GM18951 (cell line): Measurements from ENCODE around the gene SCLY.

Source experiments
- POLR2A ChIP-seq: IDR thresholded peaks from 4 replicates; pipeline ENCODE4 v1.6.1; 2011; ENCODE audit warnings: mild to moderate bottlenecking; ENCODE audit not compliant: insufficient read length, insufficient read depth; ENCODE audit errors: extremely low read depth
- in situ Hi-C: fragments of 300-500 bp; cut with MboI; formaldehyde crosslinking; loops from one replicate; pipeline ENCODE4 v1.12.0; 2022; ENCODE audit warnings: low sequenced_read_pairs, mixed read lengths, inconsistent platforms; ENCODE audit not compliant: unreplicated experiment

Gene SCLY

GRCh38 chr2:238098901-238099713, 38.3 kb downstream of the SCLY start:
- TF ChIP-seq POLR2A = no peak
- in situ Hi-C loops = no loop called here

- in situ Hi-C loops = no loop called here
- TF ChIP-seq POLR2A = no peak
These were observed 38.9 kb downstream of the SCLY start for GRCh38 chr2:238099714-238100048.

- in situ Hi-C loops = no loop called here
- no peak for TF ChIP-seq POLR2A
These were observed 39.4 kb downstream of the SCLY start, which contains the start of gene ESPNL for GRCh38 chr2:238100049-238100820. Gene ESPNL (plus strand): TSS chr2:238100340. CDS start chr2:238100420, 80 bp downstream.

- in situ Hi-C loops = no loop called here
These were observed 40.3 kb downstream of the SCLY start for GRCh38 chr2:238100821-238101771.

GRCh38 chr2:238101891-238102841, 41.4 kb downstream of the SCLY start:
- TF ChIP-seq POLR2A = no peak

More at GRCh38 chr2:238100821-238101771, 40.3 kb downstream of the SCLY start:
- TF ChIP-seq POLR2A = no peak

GRCh38 chr2:238102865-238103264, 42.1 kb downstream of the SCLY start:
- no peak for TF ChIP-seq POLR2A
- in situ Hi-C loops = no loop called here

More at GRCh38 chr2:238101891-238102841, 41.4 kb downstream of the SCLY start:
- in situ Hi-C loops = no loop called here

GRCh38 chr2:238103465-238104225, 42.8 kb downstream of the SCLY start:
- in situ Hi-C loops = no loop called here
- no peak for TF ChIP-seq POLR2A

- TF ChIP-seq POLR2A = no peak
- in situ Hi-C loops = no loop called here
These were observed 43.5 kb downstream of the SCLY start for GRCh38 chr2:238104226-238104690.

GRCh38 chr2:238104691-238105371, 44.0 kb downstream of the SCLY start:
- in situ Hi-C loops = no loop called here
- TF ChIP-seq POLR2A = no peak

- in situ Hi-C loops = no loop called here
- no peak for TF ChIP-seq POLR2A
These were observed 44.9 kb downstream of the SCLY start for GRCh38 chr2:238105506-238106338.
